Spleen (tissue), 11 donors: ENCODE measurements around the gene DACH1. TPM values are rescaled to one million over a fixed set of nuclear protein-coding genes. Genes with fewer than 3 reads are reported as not detected.

ENCODE experiments used
- DNase-seq: peaks from one replicate; pipeline ENCODE4 v3.0.0-alpha.2; 2020
- H3K27ac ChIP-seq, 8 donors: fragments of 200-600 bp; sonication (generic) in 7 of 8; 1 replicate in 4 of 8; 2 replicates in 4 of 8; pipeline versions ENCODE4 v1.5.0 to v1.8.0; 2016 to 2021; ENCODE audit warnings: inconsistent platforms in 4 of 8, mild to moderate bottlenecking in 4 of 8, moderate library complexity in 1 of 8
- H3K27me3 ChIP-seq, 7 donors: fragments of 200-600 bp; sonication (generic) in 6 of 7; replicated peaks in 1 of 7; 1 replicate in 4 of 7; 2 replicates in 3 of 7; pipeline versions ENCODE4 v1.5.0 to v1.8.0; 2016 to 2021; ENCODE audit warnings: inconsistent platforms in 3 of 7, mild to moderate bottlenecking in 1 of 7
- H3K36me3 ChIP-seq, 6 donors: fragments of 200-600 bp; sonication (generic) in 5 of 6; 1 replicate in 4 of 6; 2 replicates in 2 of 6; pipeline versions ENCODE4 v1.5.0 to v1.8.0; 2016 to 2021; ENCODE audit warnings: inconsistent platforms in 2 of 6
- H3K4me1 ChIP-seq, 6 donors: fragments of 200-600 bp; sonication (generic) in 5 of 6; 1 replicate in 3 of 6; 2 replicates in 3 of 6; pipeline versions ENCODE4 v1.5.0 to v1.8.0; 2016 to 2021; ENCODE audit warnings: inconsistent platforms in 3 of 6
- H3K4me3 ChIP-seq, 8 donors: fragments of 200-600 bp; sonication (generic) in 7 of 8; 1 replicate in 4 of 8; 2 replicates in 4 of 8; pipeline versions ENCODE4 v1.5.0 to v1.8.0; 2016 to 2021; ENCODE audit warnings: inconsistent platforms in 4 of 8, mild to moderate bottlenecking in 4 of 8, moderate library complexity in 2 of 8
- H3K9me3 ChIP-seq, 8 donors: fragments of 200-600 bp; sonication (generic) in 7 of 8; 1 replicate in 4 of 8; 2 replicates in 4 of 8; pipeline versions ENCODE4 v1.5.0 to v1.8.0; 2016 to 2021; ENCODE audit warnings: inconsistent platforms in 4 of 8
- POLR2A ChIP-seq, 3 donors: fragments of 450-650 bp; IDR thresholded peaks; one replicate each; pipeline ENCODE4 v1.5.1; 2017; ENCODE audit warnings: antibody characterized with exemption in 3 of 3, mild to moderate bottlenecking in 1 of 3
- POLR2AphosphoS5 ChIP-seq, 3 donors: sonication (generic); formaldehyde crosslinking; IDR thresholded peaks; one replicate each; pipeline ENCODE4 v1.5.1; 2017; ENCODE audit warnings: antibody characterized with exemption in 3 of 3
- WGBS, 5 donors: extraction: QIAGEN DNeasy Blood & Tissue Kit in 3 of 5; methylation state at CpG; one replicate each; pipeline versions ENCODE4 v1.1.5 to v1.1.7; 2013 to 2018; 5-methylcytosine and 5-hydroxymethylcytosine counted together
- intact Hi-C: fragments of 100-400 bp; cut with DNase I; formaldehyde crosslinking; loops from one replicate; pipeline ENCODE4 v1.15.0; 2023; ENCODE audit warnings: low total_unique reads
- polyA plus RNA-seq, 3 donors: library from polyadenylated mRNA; stranded (reverse); fragments of 200-250 nt; gene quantifications; one replicate each; pipeline ENCODE4 v1.2.1, GENCODE V29; 2013
- total RNA-seq, 7 donors: library from RNA; depleted of rRNA in 3 of 7; stranded (reverse); fragments of >200 nt in 3 of 7; fragmentation: NEBNext Ultra II Directional in 4 of 7; extraction: Animal tissue kit (Norgen Biotek cat#: 25700) in 4 of 7; gene quantifications; one replicate each; pipeline versions ENCODE4 v1.1.0 to v1.2.1, GENCODE V29; 2016 to 2021
- TF ChIP-seq, protein P1 (sequence below), 11 experiments: fragments of 200-600 bp in 7 of 11; fragments of 450-650 bp in 4 of 11; sonication (generic) in 4 of 11; IDR thresholded peaks in 8 of 11; conservative IDR thresholded peaks in 3 of 11; 1 replicate in 7 of 11; 2 replicates in 4 of 11; pipeline versions ENCODE4 v1.4.0 to v1.8.0; 2016 to 2021; ENCODE audit warnings: antibody characterized with exemption in 11 of 11, inconsistent platforms in 4 of 11, mild to moderate bottlenecking in 1 of 11
- donor health status: healthy with polysubstance abuse.
- donor health status: DM: no; HTN: no; CAD: no; lungs with moderate emphysema.
- donor health status: DM: no; HTN: no; CAD: no.
- donor health status: Bipolar disorder and iron deficiency.
- donor health status: healthy.
- donor health status: DM: no; HTN: no; CAD: no.
- donor health status: DM: yes; HTN: yes; CAD: no.

DACH1 gene
- total and polyA plus RNA-seq, 10 donors: 0.80 to 18.9 (median 11.4) TPM

DNA sequence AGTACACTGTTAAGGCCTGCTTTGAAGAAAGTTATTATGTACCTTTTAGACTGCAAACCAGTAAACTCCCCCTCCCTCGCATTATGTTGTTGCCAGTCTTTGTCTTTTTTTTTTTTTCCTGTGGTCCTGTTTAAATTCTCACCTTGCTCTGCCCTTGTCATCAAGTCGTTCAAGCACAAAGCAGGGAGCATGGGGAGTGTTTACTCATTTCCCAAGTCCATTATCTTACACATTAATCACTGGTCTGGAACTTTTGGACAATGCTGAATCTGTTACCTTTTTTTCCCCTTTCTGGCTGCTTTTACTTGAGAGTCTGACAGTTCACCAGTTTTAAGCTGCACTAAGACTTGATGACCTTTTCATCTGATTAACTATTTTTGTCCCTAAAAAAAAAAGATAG lies 108.2 kb downstream of the DACH1 start:
- no peak for DNase-seq
- Histone ChIP-seq H3K4me3 (no peak overlapping the region), H3K27ac (no peak overlapping the region), H3K27me3 (no peaks in the 10 kb centered on the region), H3K4me1 (peaks cover 0 to 4% (median 0%) of the 10 kb centered on the region in 6 donors), H3K36me3 (no peaks in the 10 kb centered on the region), H3K9me3 (no peaks in the 10 kb centered on the region)
- intact Hi-C loops: no loop called here
- 44 to 73% (median 59%) methylated on average over 2 of the region's 2 CpGs for WGBS, 5 donors
- TF ChIP-seq, protein P1, sequence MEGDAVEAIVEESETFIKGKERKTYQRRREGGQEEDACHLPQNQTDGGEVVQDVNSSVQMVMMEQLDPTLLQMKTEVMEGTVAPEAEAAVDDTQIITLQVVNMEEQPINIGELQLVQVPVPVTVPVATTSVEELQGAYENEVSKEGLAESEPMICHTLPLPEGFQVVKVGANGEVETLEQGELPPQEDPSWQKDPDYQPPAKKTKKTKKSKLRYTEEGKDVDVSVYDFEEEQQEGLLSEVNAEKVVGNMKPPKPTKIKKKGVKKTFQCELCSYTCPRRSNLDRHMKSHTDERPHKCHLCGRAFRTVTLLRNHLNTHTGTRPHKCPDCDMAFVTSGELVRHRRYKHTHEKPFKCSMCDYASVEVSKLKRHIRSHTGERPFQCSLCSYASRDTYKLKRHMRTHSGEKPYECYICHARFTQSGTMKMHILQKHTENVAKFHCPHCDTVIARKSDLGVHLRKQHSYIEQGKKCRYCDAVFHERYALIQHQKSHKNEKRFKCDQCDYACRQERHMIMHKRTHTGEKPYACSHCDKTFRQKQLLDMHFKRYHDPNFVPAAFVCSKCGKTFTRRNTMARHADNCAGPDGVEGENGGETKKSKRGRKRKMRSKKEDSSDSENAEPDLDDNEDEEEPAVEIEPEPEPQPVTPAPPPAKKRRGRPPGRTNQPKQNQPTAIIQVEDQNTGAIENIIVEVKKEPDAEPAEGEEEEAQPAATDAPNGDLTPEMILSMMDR (IDR thresholded peaks at IDR 0.05 in 8 of 11, conservative IDR thresholded peaks at IDR 0.05 in 3 of 11): no peak
- TF ChIP-seq POLR2AphosphoS5 (IDR thresholded peaks at IDR 0.05): no peak
- no peak for TF ChIP-seq POLR2A (IDR thresholded peaks at IDR 0.05)

DNA sequence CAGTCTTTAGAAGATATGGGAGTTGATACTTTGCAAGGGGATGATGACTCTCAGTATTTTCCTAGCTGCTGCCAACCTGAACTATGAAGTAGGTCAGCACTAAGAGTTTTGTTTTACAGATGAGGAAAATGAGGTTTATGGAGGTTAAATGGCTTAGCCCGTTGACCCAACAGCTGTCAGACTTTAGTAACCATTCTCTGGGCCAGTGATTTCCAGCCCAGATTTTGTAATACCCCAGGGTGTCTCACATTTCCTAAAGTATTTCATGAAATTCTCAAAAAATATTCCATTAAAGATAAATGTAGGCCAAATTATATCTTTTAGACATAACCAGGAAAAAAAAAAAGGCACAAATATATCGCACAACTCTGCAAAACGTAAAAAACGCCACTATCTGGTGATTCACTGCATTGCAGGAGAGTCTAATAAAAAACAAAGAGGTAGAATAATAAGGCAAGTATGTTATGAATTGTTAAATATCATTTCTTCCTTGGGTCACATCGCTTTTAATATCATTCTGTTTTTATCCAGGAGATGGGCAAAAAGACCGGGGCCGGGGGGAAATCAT lies 112.5 kb downstream of the DACH1 start:
- Histone ChIP-seq H3K4me1 (peaks cover 0 to 7% (median 0%) of the 10 kb centered on the region in 6 donors), H3K4me3 (no peak overlapping the region), H3K9me3 (no peaks in the 10 kb centered on the region), H3K27ac (no peak overlapping the region), H3K36me3 (no peaks in the 10 kb centered on the region), H3K27me3 (no peaks in the 10 kb centered on the region)
- intact Hi-C loops: no loop called here
- WGBS, 5 donors: 78 to 95% (median 91%) methylated on average over 7 of the region's 7 CpGs
- no peak for TF ChIP-seq POLR2AphosphoS5 (IDR thresholded peaks at IDR 0.05)
- DNase-seq: no peak

GRCh38 chr13:71752775-71753513 lies 114.1 kb downstream of the DACH1 start:
- intact Hi-C loops: no loop called here

GRCh38 chr13:71751073-71751472 lies 115.9 kb downstream of the DACH1 start:
- intact Hi-C loops: no loop called here
- no peak for DNase-seq
- Histone ChIP-seq H3K36me3 (no peaks in the 10 kb centered on the region), H3K27me3 (no peaks in the 10 kb centered on the region), H3K4me3 (no peak overlapping the region), H3K9me3 (no peaks in the 10 kb centered on the region), H3K4me1 (peaks cover 0 to 7% (median 0%) of the 10 kb centered on the region in 6 donors), H3K27ac (no peak overlapping the region)
- TF ChIP-seq POLR2A (IDR thresholded peaks at IDR 0.05): no peak
- TF ChIP-seq, protein P1 (IDR thresholded peaks at IDR 0.05 in 8 of 11, conservative IDR thresholded peaks at IDR 0.05 in 3 of 11): no peak
- no peak for TF ChIP-seq POLR2AphosphoS5 (IDR thresholded peaks at IDR 0.05)
- WGBS, 5 donors: 65 to 76% (median 74%) methylated on average over 1 of the region's 1 CpG

More at GRCh38 chr13:71752775-71753513, 114.1 kb downstream of the DACH1 start:
- no peak for DNase-seq
- no peak for TF ChIP-seq POLR2A (IDR thresholded peaks at IDR 0.05)
- no peak overlapping the region for H3K4me3 ChIP-seq
- 81 to 95% (median 86%) methylated on average over 4 of the region's 4 CpGs for WGBS, 5 donors
- no peak overlapping the region for H3K27ac ChIP-seq
- no peaks in the 10 kb centered on the region for H3K9me3 ChIP-seq
- H3K4me1 ChIP-seq: peaks cover 0 to 7% (median 0%) of the 10 kb centered on the region in 6 donors
- H3K27me3 ChIP-seq: no peaks in the 10 kb centered on the region
- no peaks in the 10 kb centered on the region for H3K36me3 ChIP-seq

DNA sequence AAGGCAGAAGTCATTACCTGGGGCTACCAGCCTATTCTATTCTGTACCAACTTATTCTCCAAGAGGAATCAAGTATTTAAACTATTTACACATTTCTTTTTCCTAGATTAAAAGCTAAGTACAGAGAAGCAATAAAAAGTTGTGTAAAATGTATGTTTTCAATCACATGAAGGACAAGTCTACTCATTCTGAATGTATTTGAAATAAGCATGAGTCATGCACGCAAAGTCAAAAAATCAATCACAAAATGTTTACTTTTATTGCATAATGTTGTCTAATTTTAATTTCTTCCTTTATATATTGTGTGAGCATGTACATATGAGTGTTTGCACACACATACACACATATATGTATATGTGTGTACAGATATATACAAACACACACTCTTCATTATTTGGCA lies 136.7 kb downstream of the DACH1 start:
- Histone ChIP-seq H3K27ac (no peak overlapping the region), H3K4me3 (no peak overlapping the region), H3K36me3 (no peaks in the 10 kb centered on the region), H3K27me3 (no peaks in the 10 kb centered on the region), H3K9me3 (no peaks in the 10 kb centered on the region), H3K4me1 (no peaks in the 10 kb centered on the region)
- TF ChIP-seq, protein P1 (IDR thresholded peaks at IDR 0.05 in 8 of 11, conservative IDR thresholded peaks at IDR 0.05 in 3 of 11): no peak
- no peak for TF ChIP-seq POLR2AphosphoS5 (IDR thresholded peaks at IDR 0.05)
- TF ChIP-seq POLR2A (IDR thresholded peaks at IDR 0.05): no peak
- DNase-seq: no peak
- 95 to 100% (median 95%) methylated on average over 1 of the region's 1 CpG for WGBS, 5 donors
- intact Hi-C loops: no loop called here
